Measurements from ENCODE around the gene TPH2.

Gene TPH2

GRCh38 chr12:71967211-71967610 lies 28.6 kb downstream of the TPH2 start:
- DNase-seq, result no peak

- no peak for DNase-seq
Measured at GRCh38 chr12:71969330-71969729, 30.7 kb downstream of the TPH2 start.

- no peak for DNase-seq
Measured at GRCh38 chr12:71970031-71970430, 31.4 kb downstream of the TPH2 start.

GRCh38 chr12:71972441-71973074 lies 33.9 kb downstream of the TPH2 start:
- DNase-seq, result peak; percentile 3

GRCh38 chr12:71973687-71974086 lies 35.0 kb downstream of the TPH2 start:
- DNase-seq, result no peak

GRCh38 chr12:71980538-71980937 lies 41.9 kb downstream of the TPH2 start:
- DNase-seq, result no peak

GRCh38 chr12:71981149-71981548 lies 42.5 kb downstream of the TPH2 start:
- DNase-seq, result no peak

- DNase-seq, result no peak
Measured at GRCh38 chr12:71994715-71995114, 56.1 kb downstream of the TPH2 start.

GRCh38 chr12:71999795-72000194 lies 61.1 kb downstream of the TPH2 start:
- no peak for DNase-seq

GRCh38 chr12:72000969-72001648 lies 62.5 kb downstream of the TPH2 start:
- DNase-seq, result no peak

GRCh38 chr12:72006766-72007165 lies 68.1 kb downstream of the TPH2 start:
- DNase-seq, result no peak

- no peak for DNase-seq
Measured at GRCh38 chr12:72010356-72010755, 71.7 kb downstream of the TPH2 start.

- no peak for DNase-seq
Measured at GRCh38 chr12:72011374-72011773, 72.7 kb downstream of the TPH2 start.

GRCh38 chr12:72012874-72013273 lies 74.2 kb downstream of the TPH2 start:
- no peak for DNase-seq

GRCh38 chr12:72015895-72016294 lies 77.2 kb downstream of the TPH2 start:
- no peak for DNase-seq

GRCh38 chr12:72017054-72017651 lies 78.5 kb downstream of the TPH2 start:
- peak; percentile 47 for DNase-seq

GRCh38 chr12:72018036-72018435 lies 79.4 kb downstream of the TPH2 start:
- no peak for DNase-seq

GRCh38 chr12:72024613-72025012 lies 86.0 kb downstream of the TPH2 start:
- DNase-seq, result no peak

- DNase-seq, result no peak
Measured at GRCh38 chr12:72025524-72025923, 86.9 kb downstream of the TPH2 start.

GRCh38 chr12:72028966-72029365 lies 90.3 kb downstream of the TPH2 start:
- DNase-seq, result no peak

- no peak for DNase-seq
Measured at GRCh38 chr12:72030277-72030676, 91.6 kb downstream of the TPH2 start.

- DNase-seq, result no peak
Measured at GRCh38 chr12:72031066-72031465, 92.4 kb downstream of the TPH2 start.

- DNase-seq, result no peak
Measured at GRCh38 chr12:72033991-72034390, 95.3 kb downstream of the TPH2 start.

- no peak for DNase-seq
Measured at GRCh38 chr12:72035625-72036024, 97.0 kb downstream of the TPH2 start.

GRCh38 chr12:72036393-72036792 lies 97.7 kb downstream of the TPH2 start:
- peak; percentile 6 for DNase-seq

All from DMS79 treated with DMSO at 0.1 percent for 48 hours (cell line).